NB4 (cell line): ENCODE data around the gene CRTAC1.

Experiments used
- DNase-seq: peaks from one replicate; pipeline ENCODE4 v3.0.0; 2010; ENCODE audit warnings: low read depth
- H3K4me3 ChIP-seq: one replicate; pipeline ENCODE4 v1.5.1; 2011; ENCODE audit warnings: mild to moderate bottlenecking, low read depth, low read length, moderate library complexity
- CTCF ChIP-seq: IDR thresholded peaks from one replicate; pipeline ENCODE4 v1.5.1; 2012; ENCODE audit warnings: low read depth, low read length
- MAX ChIP-seq: IDR thresholded peaks from 2 replicates; pipeline ENCODE4 v1.6.1; 2011; ENCODE audit warnings: low read depth, low read length
- MYC ChIP-seq: IDR thresholded peaks from 2 replicates; pipeline ENCODE4 v1.6.1; 2011; ENCODE audit warnings: low read depth, low read length
- POLR2A ChIP-seq: IDR thresholded peaks from 2 replicates; pipeline ENCODE4 v1.6.1; 2011; ENCODE audit warnings: mild to moderate bottlenecking; ENCODE audit not compliant: insufficient read length; ENCODE audit errors: extremely low read depth

CRTAC1 gene

GRCh38 chr10:97910661-97911060, 119.8 kb downstream of the CRTAC1 start:
- TF ChIP-seq MYC: no peak
- TF ChIP-seq CTCF: no peak
- TF ChIP-seq POLR2A: no peak
- no peak for TF ChIP-seq MAX

GRCh38 chr10:97907830-97908229, 122.6 kb downstream of the CRTAC1 start:
- no peak for TF ChIP-seq MYC
- no peak for TF ChIP-seq MAX
- no peak overlapping the region for H3K4me3 ChIP-seq
- no peak for DNase-seq

More at GRCh38 chr10:97910661-97911060, 119.8 kb downstream of the CRTAC1 start:
- no peak overlapping the region for H3K4me3 ChIP-seq
- no peak for DNase-seq

GRCh38 chr10:97907211-97907610, 123.2 kb downstream of the CRTAC1 start:
- no peak overlapping the region for H3K4me3 ChIP-seq
- no peak for DNase-seq
- no peak for TF ChIP-seq CTCF
- no peak for TF ChIP-seq MYC
- no peak for TF ChIP-seq MAX
- TF ChIP-seq POLR2A: no peak

- TF ChIP-seq MAX (no peak), POLR2A (no peak)
- no peak overlapping the region for H3K4me3 ChIP-seq
- DNase-seq: no peak
Observed at GRCh38 chr10:97905276-97905675, 125.1 kb downstream of the CRTAC1 start.

GRCh38 chr10:97904576-97904975, 125.8 kb downstream of the CRTAC1 start:
- no peak overlapping the region for H3K4me3 ChIP-seq
- TF ChIP-seq MAX (no peak), MYC (no peak), CTCF (no peak), POLR2A (no peak)
- no peak for DNase-seq

GRCh38 chr10:97904018-97904381, 126.4 kb downstream of the CRTAC1 start:
- no peak overlapping the region for H3K4me3 ChIP-seq
- TF ChIP-seq MYC: no peak
- no peak for TF ChIP-seq MAX
- no peak for TF ChIP-seq POLR2A
- DNase-seq: no peak

GRCh38 chr10:97903128-97904017, 127.0 kb downstream of the CRTAC1 start:
- H3K4me3 ChIP-seq: no peak overlapping the region
- no peak for DNase-seq
- TF ChIP-seq MYC (no peak), CTCF (peak; percentile 2)
